ENCODE measurements around the gene SHCBP1L.

SHCBP1L gene

GRCh38 chr1:182952677-182953444 is at the start of gene SHCBP1L:
Gene SHCBP1L, minus strand, starts transcription at chr1:182953166. Its CDS starts 33 bp downstream, at chr1:182953133.
- TF ChIP-seq, protein P1, sequence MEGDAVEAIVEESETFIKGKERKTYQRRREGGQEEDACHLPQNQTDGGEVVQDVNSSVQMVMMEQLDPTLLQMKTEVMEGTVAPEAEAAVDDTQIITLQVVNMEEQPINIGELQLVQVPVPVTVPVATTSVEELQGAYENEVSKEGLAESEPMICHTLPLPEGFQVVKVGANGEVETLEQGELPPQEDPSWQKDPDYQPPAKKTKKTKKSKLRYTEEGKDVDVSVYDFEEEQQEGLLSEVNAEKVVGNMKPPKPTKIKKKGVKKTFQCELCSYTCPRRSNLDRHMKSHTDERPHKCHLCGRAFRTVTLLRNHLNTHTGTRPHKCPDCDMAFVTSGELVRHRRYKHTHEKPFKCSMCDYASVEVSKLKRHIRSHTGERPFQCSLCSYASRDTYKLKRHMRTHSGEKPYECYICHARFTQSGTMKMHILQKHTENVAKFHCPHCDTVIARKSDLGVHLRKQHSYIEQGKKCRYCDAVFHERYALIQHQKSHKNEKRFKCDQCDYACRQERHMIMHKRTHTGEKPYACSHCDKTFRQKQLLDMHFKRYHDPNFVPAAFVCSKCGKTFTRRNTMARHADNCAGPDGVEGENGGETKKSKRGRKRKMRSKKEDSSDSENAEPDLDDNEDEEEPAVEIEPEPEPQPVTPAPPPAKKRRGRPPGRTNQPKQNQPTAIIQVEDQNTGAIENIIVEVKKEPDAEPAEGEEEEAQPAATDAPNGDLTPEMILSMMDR (conservative IDR thresholded peaks at IDR 0.05) = no peak
- H3K27ac ChIP-seq = no peak within 1 kb of the TSS

DNA sequence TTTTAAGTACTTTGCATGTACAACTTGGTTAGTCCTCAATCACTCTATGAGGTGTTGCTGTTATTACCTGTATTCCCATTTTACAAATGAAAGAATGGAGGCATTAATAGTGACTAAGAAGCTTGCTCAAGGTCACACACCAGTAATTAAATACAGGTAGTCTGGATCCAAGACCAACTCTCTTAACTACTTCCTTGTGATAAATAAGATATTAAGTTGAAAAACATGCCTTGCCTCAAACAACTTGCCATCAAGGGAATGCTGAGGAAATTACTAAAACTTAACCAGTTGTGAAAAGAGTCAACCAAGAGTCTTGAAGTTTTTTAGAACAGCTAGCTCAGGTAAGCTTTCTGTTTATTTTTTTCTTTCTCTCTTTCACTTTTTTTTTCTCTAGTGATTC is 49.3 kb upstream of the SHCBP1L start:
- TF ChIP-seq, protein P1 (conservative IDR thresholded peaks at IDR 0.05) = no peak
- H3K27ac ChIP-seq = no peak overlapping the region

DNA sequence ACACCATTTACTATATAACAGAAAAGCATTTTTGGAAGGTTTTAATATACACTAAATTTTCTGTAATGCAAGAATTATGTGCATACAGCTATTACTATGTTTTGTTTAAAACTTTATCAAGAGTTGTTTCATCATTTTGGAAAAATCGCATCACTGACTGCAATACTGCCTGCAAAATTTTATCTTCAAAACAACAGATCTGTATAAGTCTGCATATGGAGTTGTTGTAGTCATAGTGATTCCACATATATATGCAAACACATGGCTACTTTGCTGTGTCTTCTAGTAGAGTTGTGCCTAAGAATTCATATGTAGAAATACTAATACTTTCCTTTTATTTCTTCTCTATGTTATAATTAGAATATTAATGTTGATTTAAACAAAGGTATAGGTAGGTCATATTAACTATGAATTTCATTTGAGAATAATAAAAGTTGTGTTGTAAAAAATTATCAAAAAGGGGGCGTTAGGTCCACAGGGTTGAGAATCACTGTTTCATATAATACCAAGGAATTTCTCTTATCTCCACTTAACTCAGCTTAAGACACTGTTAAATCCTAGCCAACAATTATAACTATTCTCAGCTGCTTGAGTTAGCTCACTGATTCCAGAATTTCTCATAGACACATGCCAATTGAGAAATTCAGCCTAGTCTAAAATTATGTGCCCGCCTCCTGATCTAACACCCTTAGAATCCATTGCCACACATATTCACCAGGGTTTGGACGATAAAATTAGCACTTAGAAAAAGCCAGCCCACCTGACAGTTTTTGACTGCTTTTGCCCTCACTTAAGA is 47.4 kb upstream of the SHCBP1L start:
- TF ChIP-seq, protein P1 (conservative IDR thresholded peaks at IDR 0.05) = no peak
- no peak overlapping the region for H3K27ac ChIP-seq

DNA sequence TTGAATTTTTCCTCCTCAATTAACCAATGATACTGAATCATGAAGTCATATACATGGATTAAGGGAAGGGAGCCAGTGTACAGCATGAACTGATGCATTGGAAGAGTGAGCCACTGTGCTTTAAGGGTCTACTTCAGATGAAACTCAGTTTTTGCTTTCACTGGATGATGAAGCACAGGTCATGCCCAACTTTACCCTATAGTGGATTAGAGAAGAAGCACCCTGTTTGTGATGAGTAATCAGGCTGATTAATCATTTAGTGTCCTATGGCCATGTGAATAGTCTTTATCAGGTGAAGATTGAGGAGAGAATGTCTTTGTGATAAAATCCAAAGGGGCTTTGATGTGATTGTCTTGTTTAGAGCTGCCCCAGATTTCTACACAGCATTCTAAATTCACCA is 45.5 kb upstream of the SHCBP1L start:
- no peak overlapping the region for H3K27ac ChIP-seq
- TF ChIP-seq, protein P1 (conservative IDR thresholded peaks at IDR 0.05) = no peak

- H3K27ac ChIP-seq = no peak overlapping the region
- TF ChIP-seq, protein P1 (conservative IDR thresholded peaks at IDR 0.05) = no peak
Observed at GRCh38 chr1:182996816-182997215, 43.9 kb upstream of the SHCBP1L start.

DNA sequence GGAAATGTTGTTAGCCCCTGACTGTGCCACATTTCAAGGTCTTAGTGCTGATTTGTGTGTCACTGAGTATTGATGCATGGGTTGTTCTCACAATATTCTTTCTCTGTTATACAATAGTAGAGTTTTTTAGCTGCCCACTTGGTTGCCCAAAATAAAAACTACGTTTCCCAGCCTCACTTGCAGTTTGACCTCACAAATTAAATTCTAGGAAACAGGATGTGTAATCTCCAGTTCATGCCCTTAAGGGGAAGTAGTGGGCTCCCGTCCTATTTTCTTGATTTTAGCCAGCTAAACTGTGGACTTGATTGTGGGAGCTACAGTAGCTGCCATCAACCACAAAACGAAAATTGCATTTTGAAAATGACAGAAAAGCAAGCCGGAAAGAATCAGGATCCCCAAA is 42.9 kb upstream of the SHCBP1L start:
- TF ChIP-seq, protein P1 (conservative IDR thresholded peaks at IDR 0.05) = no peak
- no peak overlapping the region for H3K27ac ChIP-seq

GRCh38 chr1:182993746-182994145 is 40.8 kb upstream of the SHCBP1L start:
- TF ChIP-seq, protein P1 (conservative IDR thresholded peaks at IDR 0.05) = no peak
- H3K27ac ChIP-seq = no peak overlapping the region
